Measurements from ENCODE around the gene MAFB. TPM values are rescaled to one million over a fixed set of nuclear protein-coding genes. Genes with fewer than 3 reads are reported as not detected.

The MAFB gene
- total RNA-seq, 1 experiment from 2014 or later: 57.0 TPM

GRCh38 chr20:40681165-40681564 is 7.9 kb downstream of the MAFB start:
- H3K27me3 ChIP-seq (replicated peaks; ENCODE audit: insufficient read depth, low read depth, low read length, poor library complexity): no peaks in the 10 kb centered on the region
- no TSS peak for BruUV-seq (replicated peaks)
- H3K4me1 ChIP-seq (ENCODE audit: insufficient read depth, low read length, poor library complexity, severe bottlenecking): peaks cover 15% of the 10 kb centered on the region
- TF ChIP-seq CTCF (conservative IDR thresholded peaks at IDR 0.05; ENCODE audit: low read depth, low read length) (no peak), EZH2 (IDR thresholded peaks at IDR 0.05; ENCODE audit: borderline replicate concordance, low read depth, low read length, poor library complexity, severe bottlenecking) (no peak)
- H3K4me3 ChIP-seq (ENCODE audit: low read depth, low read length, poor library complexity, severe bottlenecking): no peak overlapping the region
- DNase-seq (ENCODE audit: low spot score): no peak
- intact Hi-C loops (cut with micrococcal nuclease; ENCODE audit: unreplicated experiment): loop anchor here (10.0 kb wide), 2 partner anchors 846 to 1416 kb away; no protein-coding TSS in a partner anchor
- no peaks in the 10 kb centered on the region for H3K9me3 ChIP-seq (ENCODE audit: low read depth, low read length, poor library complexity, severe bottlenecking)
- peaks cover 13% of the 10 kb centered on the region for H3K36me3 ChIP-seq (ENCODE audit: insufficient read depth, low read length, poor library complexity, severe bottlenecking)
- ChIA-PET CTCF (no interaction called here), POLR2A (ENCODE audit: low non-redundant PET) (interaction anchor here (0.7 kb wide), 2 partner anchors 175 to 317 kb away, joined by 3 read pairs; no protein-coding TSS in a partner anchor)
- H3K27ac ChIP-seq (ENCODE audit: low read depth, low read length, poor library complexity, severe bottlenecking): no peak overlapping the region

GRCh38 chr20:40680161-40680959 is 8.7 kb downstream of the MAFB start:
- intact Hi-C loops (cut with micrococcal nuclease; ENCODE audit: unreplicated experiment): loop anchor here (10.0 kb wide), 2 partner anchors 846 to 1416 kb away; no protein-coding TSS in a partner anchor
- peaks cover 5% of the 10 kb centered on the region for H3K36me3 ChIP-seq (ENCODE audit: insufficient read depth, low read length, poor library complexity, severe bottlenecking)
- H3K27me3 ChIP-seq (replicated peaks; ENCODE audit: insufficient read depth, low read depth, low read length, poor library complexity): no peaks in the 10 kb centered on the region
- peaks cover 11% of the 10 kb centered on the region for H3K4me1 ChIP-seq (ENCODE audit: insufficient read depth, low read length, poor library complexity, severe bottlenecking)
- no peak overlapping the region for H3K4me3 ChIP-seq (ENCODE audit: low read depth, low read length, poor library complexity, severe bottlenecking)
- H3K27ac ChIP-seq (ENCODE audit: low read depth, low read length, poor library complexity, severe bottlenecking): no peak overlapping the region
- ChIA-PET POLR2A (ENCODE audit: low non-redundant PET) (no interaction called here), CTCF (no interaction called here)
- no peaks in the 10 kb centered on the region for H3K9me3 ChIP-seq (ENCODE audit: low read depth, low read length, poor library complexity, severe bottlenecking)
- no peak for DNase-seq (ENCODE audit: low spot score)
- TF ChIP-seq EZH2 (IDR thresholded peaks at IDR 0.05; ENCODE audit: borderline replicate concordance, low read depth, low read length, poor library complexity, severe bottlenecking) (no peak), CTCF (conservative IDR thresholded peaks at IDR 0.05; ENCODE audit: low read depth, low read length) (no peak)
- no TSS peak for BruUV-seq (replicated peaks)

DNA sequence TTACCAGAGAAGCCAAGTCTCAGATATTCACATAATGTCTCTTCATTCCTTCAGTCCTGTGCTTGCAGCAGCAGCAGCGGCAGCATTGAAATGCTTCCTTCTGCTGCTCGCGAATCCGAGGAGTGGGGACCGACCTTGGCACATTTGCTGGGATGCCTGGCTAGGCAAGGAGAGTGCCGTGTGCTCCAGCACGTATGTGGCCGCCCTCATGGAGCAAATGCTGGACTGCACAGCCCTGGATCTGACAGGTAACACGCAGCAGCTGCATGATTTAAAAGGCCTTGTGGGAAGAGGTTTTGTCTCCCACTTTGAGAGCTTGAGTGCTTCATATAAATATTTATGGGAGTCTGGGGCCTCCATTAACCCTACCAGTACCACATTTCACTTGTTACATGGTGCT is 9.9 kb downstream of the MAFB start:
- DNase-seq (ENCODE audit: low spot score): no peak
- Histone ChIP-seq H3K27ac (ENCODE audit: low read depth, low read length, poor library complexity, severe bottlenecking) (no peak overlapping the region), H3K9me3 (ENCODE audit: low read depth, low read length, poor library complexity, severe bottlenecking) (no peaks in the 10 kb centered on the region), H3K27me3 (replicated peaks; ENCODE audit: insufficient read depth, low read depth, low read length, poor library complexity) (no peaks in the 10 kb centered on the region), H3K36me3 (ENCODE audit: insufficient read depth, low read length, poor library complexity, severe bottlenecking) (no peaks in the 10 kb centered on the region), H3K4me1 (ENCODE audit: insufficient read depth, low read length, poor library complexity, severe bottlenecking) (no peaks in the 10 kb centered on the region), H3K4me3 (ENCODE audit: low read depth, low read length, poor library complexity, severe bottlenecking) (no peak overlapping the region)
- ChIA-PET POLR2A (ENCODE audit: low non-redundant PET) (no interaction called here), CTCF (no interaction called here)
- BruUV-seq (replicated peaks): no TSS peak
- TF ChIP-seq CTCF (conservative IDR thresholded peaks at IDR 0.05; ENCODE audit: low read depth, low read length) (no peak), EZH2 (IDR thresholded peaks at IDR 0.05; ENCODE audit: borderline replicate concordance, low read depth, low read length, poor library complexity, severe bottlenecking) (no peak)
- intact Hi-C loops (cut with micrococcal nuclease; ENCODE audit: unreplicated experiment): no loop called here

All from A673 (cell line).